Panc1 (cell line): ENCODE results near the gene ACTRT2. TPM values are rescaled to one million over a fixed set of nuclear protein-coding genes. Genes with fewer than 3 reads are reported as not detected.

ENCODE experiments used
- ATAC-seq: fragments of 200-7000 bp; cut with Tn5 transposase; 2 replicates; pipeline ENCODE4 v1.9.1; 2020; ENCODE audit warnings: mild to moderate bottlenecking, moderate library complexity
- BruUV-seq: library from RNA; stranded (reverse); fragments of 400-500 nt; replicated peaks from 2 replicates; lab custom pipeline; 2021; lab: Mats Ljungman, UMichigan
- CTCF ChIA-PET: fragments of 300-600 bp; sonication (Branson Sonifier 250); formaldehyde crosslinking; loops from one replicate; lab custom pipeline; 2022; ENCODE audit warnings: antibody characterized with exemption; lab: Charles Lee
- POLR2A ChIA-PET: fragments of 300-600 bp; sonication (Branson Sonifier 250); formaldehyde crosslinking; loops from one replicate; lab custom pipeline; 2022; ENCODE audit warnings: antibody characterized with exemption; lab: Charles Lee
- DNase-seq: peaks from one replicate; pipeline ENCODE4 v3.0.0-alpha.2; 2010; ENCODE audit warnings: low read depth, low spot score
- H3K27ac ChIP-seq: 2 replicates; pipeline ENCODE4 v1.5.1; 2011; ENCODE audit warnings: mild to moderate bottlenecking, low read length, inconsistent platforms
- H3K27me3 ChIP-seq: fragments of 200-500 bp; sonication (Bioruptor generic); 2 replicates; pipeline ENCODE4 v1.6.0; 2014; ENCODE audit warnings: low read length, inconsistent platforms; ENCODE audit not compliant: control insufficient read depth, insufficient read depth
- H3K36me3 ChIP-seq: fragments of 200-500 bp; sonication (Bioruptor generic); 2 replicates; pipeline ENCODE4 v1.5.1; 2014; ENCODE audit warnings: inconsistent platforms, mild to moderate bottlenecking, low read length, moderate library complexity; ENCODE audit not compliant: control insufficient read depth, insufficient read depth
- H3K4me1 ChIP-seq: 2 replicates; pipeline ENCODE4 v1.5.1; 2011; ENCODE audit warnings: inconsistent platforms, mild to moderate bottlenecking, low read length, moderate library complexity; ENCODE audit not compliant: control insufficient read depth, insufficient read depth
- H3K4me3 ChIP-seq, 2 experiments: 2 replicates each; pipeline ENCODE4 v1.5.1; 2011 to 2012; ENCODE audit warnings: low read depth in 2 of 2, low read length in 2 of 2, mild to moderate bottlenecking in 2 of 2, inconsistent platforms in 1 of 2, moderate library complexity in 1 of 2
- H3K9me3 ChIP-seq: fragments of 200-500 bp; sonication (Bioruptor generic); 2 replicates; pipeline ENCODE4 v1.5.1; 2014; ENCODE audit warnings: low read depth, mild to moderate bottlenecking, inconsistent platforms, low read length, moderate library complexity; ENCODE audit not compliant: control insufficient read depth, insufficient read depth
- CTCF ChIP-seq: fragments of 450-650 bp; IDR thresholded peaks from 2 replicates; pipeline ENCODE4 v1.5.1; 2017; ENCODE audit warnings: mild to moderate bottlenecking
- POLR2AphosphoS5 ChIP-seq: IDR thresholded peaks from 2 replicates; pipeline ENCODE4 v1.6.1; 2012; ENCODE audit warnings: mild to moderate bottlenecking, low read depth, low read length, moderate library complexity
- SIN3A ChIP-seq: IDR thresholded peaks from 2 replicates; pipeline ENCODE4 v1.6.1; 2012; ENCODE audit warnings: low read depth, mild to moderate bottlenecking, low read length, moderate library complexity, borderline replicate concordance; ENCODE audit not compliant: insufficient read depth
- TCF7L2 ChIP-seq: IDR thresholded peaks from 2 replicates; pipeline ENCODE4 v1.6.1; 2011; ENCODE audit warnings: mild to moderate bottlenecking, low read depth, low read length, inconsistent platforms
- in situ Hi-C: cut with HindIII; loops from 2 replicates; pipeline ENCODE4 v1.10.0; 2016; ENCODE audit warnings: low sequenced_read_pairs, low pct_unique_long_range_greater_than_20kb
- intact Hi-C: fragments of 100-400 bp; cut with micrococcal nuclease; formaldehyde crosslinking; loops from one replicate; pipeline ENCODE4 v1.10.0; 2022; ENCODE audit not compliant: unreplicated experiment
- total RNA-seq: library from RNA; stranded (reverse); gene quantifications from one replicate; pipeline ENCODE4 v1.2.1, GENCODE V29; 2021; ENCODE audit not compliant: unreplicated experiment
- TF ChIP-seq, protein P1 (sequence below), 2 experiments: IDR thresholded peaks; 2 replicates each; pipeline ENCODE4 v1.6.1; 2011 to 2012; ENCODE audit warnings: low read depth in 2 of 2, control low read depth in 1 of 2, low read length in 1 of 2, mild to moderate bottlenecking in 1 of 2, moderate library complexity in 1 of 2; ENCODE audit not compliant: insufficient read depth in 1 of 2

The ACTRT2 gene
- total RNA-seq, 1 experiment from 2014 or later: not detected

- no peaks in the 10 kb centered on the region for H3K9me3 ChIP-seq
- in situ Hi-C loops: no loop called here
Observed at GRCh38 chr1:3033040-3033789, 11.9 kb downstream of the ACTRT2 start.

GRCh38 chr1:3033790-3034090, 12.5 kb downstream of the ACTRT2 start:
- no peaks in the 10 kb centered on the region for H3K9me3 ChIP-seq
- peaks cover 2% of the 10 kb centered on the region; the same call in 1 of the 2 replicates for H3K27me3 ChIP-seq
- H3K4me3 ChIP-seq: no peak overlapping the region
- intact Hi-C loops: no loop called here
- ATAC-seq (no peak), DNase-seq (no peak)
- no peaks in the 10 kb centered on the region for H3K36me3 ChIP-seq
- TF ChIP-seq CTCF (no peak), TCF7L2 (no peak), SIN3A (no peak), POLR2AphosphoS5 (no peak)
- TF ChIP-seq, protein P1, sequence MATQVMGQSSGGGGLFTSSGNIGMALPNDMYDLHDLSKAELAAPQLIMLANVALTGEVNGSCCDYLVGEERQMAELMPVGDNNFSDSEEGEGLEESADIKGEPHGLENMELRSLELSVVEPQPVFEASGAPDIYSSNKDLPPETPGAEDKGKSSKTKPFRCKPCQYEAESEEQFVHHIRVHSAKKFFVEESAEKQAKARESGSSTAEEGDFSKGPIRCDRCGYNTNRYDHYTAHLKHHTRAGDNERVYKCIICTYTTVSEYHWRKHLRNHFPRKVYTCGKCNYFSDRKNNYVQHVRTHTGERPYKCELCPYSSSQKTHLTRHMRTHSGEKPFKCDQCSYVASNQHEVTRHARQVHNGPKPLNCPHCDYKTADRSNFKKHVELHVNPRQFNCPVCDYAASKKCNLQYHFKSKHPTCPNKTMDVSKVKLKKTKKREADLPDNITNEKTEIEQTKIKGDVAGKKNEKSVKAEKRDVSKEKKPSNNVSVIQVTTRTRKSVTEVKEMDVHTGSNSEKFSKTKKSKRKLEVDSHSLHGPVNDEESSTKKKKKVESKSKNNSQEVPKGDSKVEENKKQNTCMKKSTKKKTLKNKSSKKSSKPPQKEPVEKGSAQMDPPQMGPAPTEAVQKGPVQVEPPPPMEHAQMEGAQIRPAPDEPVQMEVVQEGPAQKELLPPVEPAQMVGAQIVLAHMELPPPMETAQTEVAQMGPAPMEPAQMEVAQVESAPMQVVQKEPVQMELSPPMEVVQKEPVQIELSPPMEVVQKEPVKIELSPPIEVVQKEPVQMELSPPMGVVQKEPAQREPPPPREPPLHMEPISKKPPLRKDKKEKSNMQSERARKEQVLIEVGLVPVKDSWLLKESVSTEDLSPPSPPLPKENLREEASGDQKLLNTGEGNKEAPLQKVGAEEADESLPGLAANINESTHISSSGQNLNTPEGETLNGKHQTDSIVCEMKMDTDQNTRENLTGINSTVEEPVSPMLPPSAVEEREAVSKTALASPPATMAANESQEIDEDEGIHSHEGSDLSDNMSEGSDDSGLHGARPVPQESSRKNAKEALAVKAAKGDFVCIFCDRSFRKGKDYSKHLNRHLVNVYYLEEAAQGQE (IDR thresholded peaks at IDR 0.05; ENCODE audit: insufficient read depth in 1 of 2, low read depth in 2 of 2, low read length in 1 of 2): no peak
- in situ Hi-C loops: no loop called here
- BruUV-seq: no TSS peak
- no peaks in the 10 kb centered on the region for H3K4me1 ChIP-seq
- ChIA-PET POLR2A (no interaction called here), CTCF (no interaction called here)
- no peak overlapping the region for H3K27ac ChIP-seq

More at GRCh38 chr1:3033040-3033789, 11.9 kb downstream of the ACTRT2 start:
- DNase-seq (no peak), ATAC-seq (no peak)
- no TSS peak for BruUV-seq
- Histone ChIP-seq H3K4me1 (no peaks in the 10 kb centered on the region), H3K4me3 (no peak overlapping the region), H3K36me3 (no peaks in the 10 kb centered on the region), H3K27me3 (peaks cover 2% of the 10 kb centered on the region; the same call in 1 of the 2 replicates), H3K27ac (no peak overlapping the region)
- ChIA-PET POLR2A (no interaction called here), CTCF (no interaction called here)
- intact Hi-C loops: no loop called here
- TF ChIP-seq POLR2AphosphoS5: no peak

DNA sequence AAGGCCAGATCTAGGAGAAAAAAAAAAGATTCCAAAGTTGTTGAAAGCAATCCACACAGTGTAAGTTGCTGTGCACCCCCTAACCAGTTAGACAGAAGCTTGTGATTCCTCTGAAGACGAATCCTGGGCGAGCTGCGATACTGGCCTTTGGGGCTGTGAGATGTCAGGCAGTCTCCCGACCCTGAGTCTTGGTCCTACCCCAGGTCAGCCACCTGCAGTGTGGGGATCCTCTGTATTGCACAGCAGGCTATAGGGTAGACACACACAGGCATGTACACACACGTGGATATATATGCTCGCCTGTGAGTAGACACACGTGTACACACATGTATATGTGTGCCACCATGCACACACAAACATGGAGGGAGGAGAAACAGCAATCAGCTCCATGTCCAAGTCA, 12.9 kb downstream of the ACTRT2 start:
- in situ Hi-C loops: no loop called here
- DNase-seq (no peak), ATAC-seq (no peak)
- no peak for TF ChIP-seq POLR2AphosphoS5
- no peak for TF ChIP-seq SIN3A
- TF ChIP-seq, protein P1 (IDR thresholded peaks at IDR 0.05; ENCODE audit: insufficient read depth in 1 of 2, low read depth in 2 of 2, low read length in 1 of 2): no peak
- TF ChIP-seq CTCF: no peak
- no peak for TF ChIP-seq TCF7L2
- H3K27ac ChIP-seq: no peak overlapping the region
- ChIA-PET CTCF (no interaction called here), POLR2A (no interaction called here)
- no peaks in the 10 kb centered on the region for H3K36me3 ChIP-seq
- intact Hi-C loops: no loop called here
- no peak overlapping the region for H3K4me3 ChIP-seq
- H3K4me1 ChIP-seq: no peaks in the 10 kb centered on the region
- BruUV-seq: no TSS peak
- H3K27me3 ChIP-seq: peaks cover 2% of the 10 kb centered on the region; the same call in 1 of the 2 replicates
- H3K9me3 ChIP-seq: no peaks in the 10 kb centered on the region
